IMR-90 (cell line): ENCODE data around the gene FAM234B.

Experiments
- CEBPB ChIP-seq: IDR thresholded peaks from 2 replicates; pipeline ENCODE4 v1.6.1; 2012; ENCODE audit warnings: low read depth, low read length, improper control_type of control experiment
- FOS ChIP-seq: fragments of 150-350 bp; IDR thresholded peaks from 2 replicates; pipeline ENCODE4 v1.6.1; 2016; ENCODE audit warnings: low read depth, low read length
- MAZ ChIP-seq: IDR thresholded peaks from 2 replicates; pipeline ENCODE4 v1.6.1; 2012; ENCODE audit warnings: low read depth, mild to moderate bottlenecking, low read length, improper control_type of control experiment, moderate library complexity, borderline replicate concordance
- POLR2A ChIP-seq: IDR thresholded peaks from 2 replicates; pipeline ENCODE4 v1.6.1; 2012; ENCODE audit warnings: mild to moderate bottlenecking, low read depth, low read length
- RFX5 ChIP-seq: IDR thresholded peaks from 2 replicates; pipeline ENCODE4 v1.8.0; 2012; ENCODE audit warnings: low read depth, mild to moderate bottlenecking, low read length, moderate library complexity
- TF ChIP-seq, protein P1 (sequence below): conservative IDR thresholded peaks from 2 replicates; pipeline ENCODE4 v1.5.1; 2012; ENCODE audit warnings: mild to moderate bottlenecking, low read depth, low read length, improper control_type of control experiment
- TF ChIP-seq, protein P2 (sequence below): fragments of 150-350 bp; IDR thresholded peaks from 2 replicates; pipeline ENCODE4 v1.6.1; 2017; ENCODE audit warnings: mild to moderate bottlenecking, antibody characterized with exemption, low read length, low read depth

DNA sequence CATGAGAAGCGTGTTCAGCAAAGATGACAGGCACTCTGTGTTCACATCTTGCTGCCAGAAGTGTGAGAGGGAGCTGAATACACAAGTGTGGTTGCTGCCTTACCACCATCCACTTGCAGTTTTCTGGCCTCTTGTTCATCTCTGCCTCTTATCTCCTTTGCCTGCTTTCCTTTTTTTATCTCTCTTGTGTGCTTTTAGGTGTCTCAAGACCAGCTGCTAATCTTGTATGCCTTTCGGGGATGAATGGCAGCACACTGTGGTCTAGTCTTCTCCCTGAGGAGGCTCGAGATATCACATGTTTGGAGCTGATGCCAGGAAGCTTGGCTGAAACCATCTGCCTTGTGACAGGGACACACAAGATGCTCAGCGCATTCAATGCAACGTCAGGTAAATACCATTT lies 17.2 kb downstream of the FAM234B start:
- TF ChIP-seq, protein P1, sequence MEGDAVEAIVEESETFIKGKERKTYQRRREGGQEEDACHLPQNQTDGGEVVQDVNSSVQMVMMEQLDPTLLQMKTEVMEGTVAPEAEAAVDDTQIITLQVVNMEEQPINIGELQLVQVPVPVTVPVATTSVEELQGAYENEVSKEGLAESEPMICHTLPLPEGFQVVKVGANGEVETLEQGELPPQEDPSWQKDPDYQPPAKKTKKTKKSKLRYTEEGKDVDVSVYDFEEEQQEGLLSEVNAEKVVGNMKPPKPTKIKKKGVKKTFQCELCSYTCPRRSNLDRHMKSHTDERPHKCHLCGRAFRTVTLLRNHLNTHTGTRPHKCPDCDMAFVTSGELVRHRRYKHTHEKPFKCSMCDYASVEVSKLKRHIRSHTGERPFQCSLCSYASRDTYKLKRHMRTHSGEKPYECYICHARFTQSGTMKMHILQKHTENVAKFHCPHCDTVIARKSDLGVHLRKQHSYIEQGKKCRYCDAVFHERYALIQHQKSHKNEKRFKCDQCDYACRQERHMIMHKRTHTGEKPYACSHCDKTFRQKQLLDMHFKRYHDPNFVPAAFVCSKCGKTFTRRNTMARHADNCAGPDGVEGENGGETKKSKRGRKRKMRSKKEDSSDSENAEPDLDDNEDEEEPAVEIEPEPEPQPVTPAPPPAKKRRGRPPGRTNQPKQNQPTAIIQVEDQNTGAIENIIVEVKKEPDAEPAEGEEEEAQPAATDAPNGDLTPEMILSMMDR, result no peak
- no peak for TF ChIP-seq FOS
- TF ChIP-seq POLR2A, result no peak
- TF ChIP-seq MAZ, result no peak
- TF ChIP-seq, protein P2, sequence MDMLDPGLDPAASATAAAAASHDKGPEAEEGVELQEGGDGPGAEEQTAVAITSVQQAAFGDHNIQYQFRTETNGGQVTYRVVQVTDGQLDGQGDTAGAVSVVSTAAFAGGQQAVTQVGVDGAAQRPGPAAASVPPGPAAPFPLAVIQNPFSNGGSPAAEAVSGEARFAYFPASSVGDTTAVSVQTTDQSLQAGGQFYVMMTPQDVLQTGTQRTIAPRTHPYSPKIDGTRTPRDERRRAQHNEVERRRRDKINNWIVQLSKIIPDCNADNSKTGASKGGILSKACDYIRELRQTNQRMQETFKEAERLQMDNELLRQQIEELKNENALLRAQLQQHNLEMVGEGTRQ, result no peak
- TF ChIP-seq RFX5, result no peak
- TF ChIP-seq CEBPB, result no peak
